Measurements from ENCODE around the gene ZNF407.
A peak's percentile ranks its signal among the peaks of the same experiment; 100 is the strongest.

ZNF407 gene

GRCh38 chr18:75066936-75067335, 469.3 kb downstream of the ZNF407 start:
- H3K27me3 ChIP-seq (ENCODE audit: insufficient read depth, poor library complexity, severe bottlenecking), result no peaks in the 10 kb centered on the region
- no peak for TF ChIP-seq CTCF (IDR thresholded peaks at IDR 0.05; ENCODE audit: insufficient read depth, low read length)
- peak; percentile 63; the same call in 1 of the 2 replicates for TF ChIP-seq SPI1 (IDR thresholded peaks at IDR 0.05; ENCODE audit: borderline replicate concordance, low read depth)
- TF ChIP-seq REST (IDR thresholded peaks at IDR 0.05; ENCODE audit: insufficient replicate concordance, low read depth), result peak; percentile 42
- peak; percentile 74 for TF ChIP-seq GABPA (IDR thresholded peaks at IDR 0.05; ENCODE audit: low read depth)
- peak; percentile 50 for TF ChIP-seq POLR2AphosphoS5 (IDR thresholded peaks at IDR 0.05; ENCODE audit: low read depth)
- peak; percentile 87 to 93 for DNase-seq (ENCODE audit: low read depth in 1 of 2, low spot score in 1 of 2)
- H3K4me3 ChIP-seq (replicated peaks; ENCODE audit: insufficient read depth, low read length), result no peak overlapping the region
- peak overlapping the region; percentile 44 for H3K27ac ChIP-seq (replicated peaks)

GRCh38 chr18:75067996-75068645, 470.5 kb downstream of the ZNF407 start:
- H3K27ac ChIP-seq (replicated peaks), result no peak overlapping the region
- no peaks in the 10 kb centered on the region for H3K27me3 ChIP-seq (ENCODE audit: insufficient read depth, poor library complexity, severe bottlenecking)
- DNase-seq (ENCODE audit: low read depth in 1 of 2, low spot score in 1 of 2), result no peak
- H3K4me3 ChIP-seq (replicated peaks; ENCODE audit: insufficient read depth, low read length), result no peak overlapping the region
- TF ChIP-seq SPI1 (IDR thresholded peaks at IDR 0.05; ENCODE audit: borderline replicate concordance, low read depth) (no peak), CTCF (IDR thresholded peaks at IDR 0.05; ENCODE audit: insufficient read depth, low read length) (no peak), GABPA (IDR thresholded peaks at IDR 0.05; ENCODE audit: low read depth) (no peak), REST (IDR thresholded peaks at IDR 0.05; ENCODE audit: insufficient replicate concordance, low read depth) (no peak), POLR2AphosphoS5 (IDR thresholded peaks at IDR 0.05; ENCODE audit: low read depth) (no peak)

GRCh38 chr18:75068682-75069435, 471.2 kb downstream of the ZNF407 start:
- Histone ChIP-seq H3K27me3 (ENCODE audit: insufficient read depth, poor library complexity, severe bottlenecking) (no peaks in the 10 kb centered on the region), H3K4me3 (replicated peaks; ENCODE audit: insufficient read depth, low read length) (no peak overlapping the region), H3K27ac (replicated peaks) (no peak overlapping the region)
- DNase-seq (ENCODE audit: low read depth in 1 of 2, low spot score in 1 of 2), result no peak
- no peak for TF ChIP-seq POLR2AphosphoS5 (IDR thresholded peaks at IDR 0.05; ENCODE audit: low read depth)
- no peak for TF ChIP-seq SPI1 (IDR thresholded peaks at IDR 0.05; ENCODE audit: borderline replicate concordance, low read depth)
- no peak for TF ChIP-seq REST (IDR thresholded peaks at IDR 0.05; ENCODE audit: insufficient replicate concordance, low read depth)
- TF ChIP-seq CTCF (IDR thresholded peaks at IDR 0.05; ENCODE audit: insufficient read depth, low read length), result no peak
- TF ChIP-seq GABPA (IDR thresholded peaks at IDR 0.05; ENCODE audit: low read depth), result no peak
